ENCODE measurements around the gene CHIC2.

- TF ChIP-seq EZH2phosphoT487 (IDR thresholded peaks at IDR 0.05; ENCODE audit: insufficient read depth, low read depth) (no peak), EZH2 (IDR thresholded peaks at IDR 0.05; ENCODE audit: insufficient read depth, poor library complexity, severe bottlenecking) (no peak)
These were observed 2.0 kb downstream of the CHIC2 start for GRCh38 chr4:54062392-54062791.

Measured in GM23248 (cell line).